GM23338 (cell line): ENCODE measurements around the gene C19orf25. TPM values are rescaled to one million over a fixed set of nuclear protein-coding genes. Genes with fewer than 3 reads are reported as not detected.

Experiments used
- polyA plus RNA-seq: library from polyadenylated mRNA; unstranded; fragments of >200 nt; fragmentation: Nextera tagmentation; extraction: Ambion mirVana; gene quantifications from 2 replicates; pipeline ENCODE4 v1.2.1, GENCODE V29; 2016
- total RNA-seq: library from RNA; depleted of rRNA; stranded (reverse); fragments of >200 nt; shearing (Covaris generic); gene quantifications from 2 replicates; pipeline ENCODE4 v1.2.3, GENCODE V29; 2014; rRNA removed

The C19orf25 gene
- total and polyA plus RNA-seq, 2 experiments from 2014 or later: 43.5 to 61.1 TPM

Other genes starting within 250 kb of the C19orf25 start
- 10.8 and 14.1 TPM in 2 replicates for gene CBARP, start 241.2 kb downstream of the C19orf25 start, total RNA-seq
- gene CBARP, start 241.2 kb downstream of the C19orf25 start, polyA plus RNA-seq: 2.0 TPM in 2 replicates
- 78.7 and 139 TPM in 2 replicates for gene ATP5F1D, start 237.5 kb downstream of the C19orf25 start, total RNA-seq
- gene ATP5F1D, start 237.5 kb downstream of the C19orf25 start, polyA plus RNA-seq: 396 and 420 TPM in 2 replicates
- gene MIDN, start 230.6 kb downstream of the C19orf25 start, total RNA-seq: 84.5 and 113 TPM in 2 replicates
- 28.6 and 33.3 TPM in 2 replicates for gene MIDN, start 230.6 kb downstream of the C19orf25 start, polyA plus RNA-seq
- 152 and 202 TPM in 2 replicates for gene CIRBP, start 209.9 kb downstream of the C19orf25 start, total RNA-seq
- gene CIRBP, start 209.9 kb downstream of the C19orf25 start, polyA plus RNA-seq: 153 and 160 TPM in 2 replicates
- 39.2 and 60.4 TPM in 2 replicates for gene FAM174C, start 203.7 kb downstream of the C19orf25 start, total RNA-seq
- 62.3 and 68.0 TPM in 2 replicates for gene FAM174C, start 203.7 kb downstream of the C19orf25 start, polyA plus RNA-seq
- gene EFNA2, start 193.3 kb downstream of the C19orf25 start, total RNA-seq: 8.2 and 10.3 TPM in 2 replicates
- gene EFNA2, start 193.3 kb downstream of the C19orf25 start, polyA plus RNA-seq: 2.7 and 4.8 TPM in 2 replicates
- gene NDUFS7, start 95.3 kb downstream of the C19orf25 start, total RNA-seq: 128 and 132 TPM in 2 replicates
- gene NDUFS7, start 95.3 kb downstream of the C19orf25 start, polyA plus RNA-seq: 201 and 203 TPM in 2 replicates
- gene GAMT, start 77.7 kb downstream of the C19orf25 start, total RNA-seq: 21.5 and 27.3 TPM in 2 replicates
- 33.6 and 36.9 TPM in 2 replicates for gene GAMT, start 77.7 kb downstream of the C19orf25 start, polyA plus RNA-seq
- 180 and 194 TPM in 2 replicates for gene DAZAP1, start 71.6 kb downstream of the C19orf25 start, total RNA-seq
- 44.1 and 48.1 TPM in 2 replicates for gene DAZAP1, start 71.6 kb downstream of the C19orf25 start, polyA plus RNA-seq
- gene RPS15, start 40.8 kb downstream of the C19orf25 start, total RNA-seq: 2,953 and 3,723 TPM in 2 replicates
- gene RPS15, start 40.8 kb downstream of the C19orf25 start, polyA plus RNA-seq: 3,861 and 4,267 TPM in 2 replicates
- 14.3 and 18.3 TPM in 2 replicates for gene APC2, start 29.1 kb downstream of the C19orf25 start, total RNA-seq
- gene APC2, start 29.1 kb downstream of the C19orf25 start, polyA plus RNA-seq: 1.4 TPM in 2 replicates
- 5.9 and 15.1 TPM in 2 replicates for gene PCSK4, start 11.1 kb upstream of the C19orf25 start, total RNA-seq
- 3.8 and 5.6 TPM in 2 replicates for gene PCSK4, start 11.1 kb upstream of the C19orf25 start, polyA plus RNA-seq
- 14.3 and 15.2 TPM in 2 replicates for gene REEP6, start 12.0 kb upstream of the C19orf25 start, total RNA-seq
- gene REEP6, start 12.0 kb upstream of the C19orf25 start, polyA plus RNA-seq: 20.0 and 23.4 TPM in 2 replicates
- gene ADAMTSL5, start 33.8 kb upstream of the C19orf25 start, total RNA-seq: 0.10 TPM in 1 of 2 replicates, not detected in the other
- 0.70 and 0.97 TPM in 2 replicates for gene ADAMTSL5, start 33.8 kb upstream of the C19orf25 start, polyA plus RNA-seq
- 0.23 and 1.2 TPM in 2 replicates for gene PLK5, start 44.9 kb upstream of the C19orf25 start, total RNA-seq
- 0.97 and 1.4 TPM in 2 replicates for gene PLK5, start 44.9 kb upstream of the C19orf25 start, polyA plus RNA-seq
- 78.1 and 94.9 TPM in 2 replicates for gene MEX3D, start 89.1 kb upstream of the C19orf25 start, total RNA-seq
- 12.4 and 12.5 TPM in 2 replicates for gene MEX3D, start 89.1 kb upstream of the C19orf25 start, polyA plus RNA-seq
- gene MBD3, start 113.7 kb upstream of the C19orf25 start, total RNA-seq: 103 and 118 TPM in 2 replicates
- 27.6 and 28.5 TPM in 2 replicates for gene MBD3, start 113.7 kb upstream of the C19orf25 start, polyA plus RNA-seq
- 35.3 and 46.4 TPM in 2 replicates for gene UQCR11, start 126.2 kb upstream of the C19orf25 start, total RNA-seq
- 413 and 414 TPM in 2 replicates for gene UQCR11, start 126.2 kb upstream of the C19orf25 start, polyA plus RNA-seq
- 250 and 383 TPM in 2 replicates for gene TCF3, start 173.4 kb upstream of the C19orf25 start, total RNA-seq
- gene TCF3, start 173.4 kb upstream of the C19orf25 start, polyA plus RNA-seq: 166 and 186 TPM in 2 replicates